Fibroblast of villous mesenchyme (primary cell): ENCODE measurements around the gene PMM1. TPM values are rescaled to one million over a fixed set of nuclear protein-coding genes. Genes with fewer than 3 reads are reported as not detected.
A peak's percentile ranks its signal among the peaks of the same experiment; 100 is the strongest.
"Not testable (repeated sequence)": the region's sequence is repeated elsewhere in the genome, so short reads cannot be mapped to it uniquely, and the experiment has no call there.

Experiments
- DNase-seq: peaks from one replicate; pipeline ENCODE4 v3.0.0-alpha.2; 2010; ENCODE audit warnings: low read depth
- H3K4me3 ChIP-seq: 2 replicates; pipeline ENCODE4 v1.5.1; 2011; ENCODE audit warnings: low read depth, mild to moderate bottlenecking, low read length
- CTCF ChIP-seq: IDR thresholded peaks from 2 replicates; pipeline ENCODE4 v1.5.1; 2012; ENCODE audit warnings: low read depth, mild to moderate bottlenecking, low read length; ENCODE audit not compliant: insufficient read depth
- total RNA-seq: library from RNA; depleted of rRNA; stranded (reverse); fragments of >200 nt; gene quantifications from 2 replicates; pipeline ENCODE4 v1.2.3, GENCODE V29; 2012

Gene PMM1
- 13.8 and 21.6 TPM in 2 replicates for total RNA-seq

- peak within 1 kb of the TSS; percentile 93 for H3K4me3 ChIP-seq
- no peak for TF ChIP-seq CTCF
- peak; percentile 100 for DNase-seq
Measured at GRCh38 chr22:41589391-41590241, at the start of gene PMM1. PMM1 (minus strand) TSS chr22:41589840; CDS start chr22:41589805, 35 bp downstream.

GRCh38 chr22:41638748-41639147 is 49.1 kb upstream of the PMM1 start:
- H3K4me3 ChIP-seq: no peak overlapping the region
- no peak for TF ChIP-seq CTCF
- no peak for DNase-seq

- no peak for TF ChIP-seq CTCF
- H3K4me3 ChIP-seq: no peak overlapping the region
- no peak for DNase-seq
Measured at GRCh38 chr22:41638124-41638523, 48.5 kb upstream of the PMM1 start.

- DNase-seq, H3K4me3 ChIP-seq: not testable (repeated sequence)
Measured at GRCh38 chr22:41637623-41638022, 48.0 kb upstream of the PMM1 start.

- TF ChIP-seq CTCF: no peak
- H3K4me3 ChIP-seq: no peak overlapping the region
- DNase-seq: no peak
Measured at GRCh38 chr22:41636467-41636866, 46.8 kb upstream of the PMM1 start.

- H3K4me3 ChIP-seq, DNase-seq: not testable (repeated sequence)
Measured at GRCh38 chr22:41634610-41635009, 45.0 kb upstream of the PMM1 start.

GRCh38 chr22:41631615-41632014 is 42.0 kb upstream of the PMM1 start:
- H3K4me3 ChIP-seq, DNase-seq: not testable (repeated sequence)

GRCh38 chr22:41631115-41631514 is 41.5 kb upstream of the PMM1 start:
- not testable (repeated sequence) for H3K4me3 ChIP-seq, DNase-seq

- DNase-seq: no peak
- H3K4me3 ChIP-seq: no peak overlapping the region
- no peak for TF ChIP-seq CTCF
Measured at GRCh38 chr22:41625577-41625976, 35.9 kb upstream of the PMM1 start.
